Adipocyte (in vitro differentiated cells): ENCODE measurements around the gene FAAP20.

ENCODE experiments used
- DNase-seq: peaks from one replicate; pipeline ENCODE4 v3.0.0-alpha.2; 2015; ENCODE audit warnings: low read depth
- H3K27me3 ChIP-seq: replicated peaks from 2 replicates; pipeline ENCODE4 v1.7.0; 2013; ENCODE audit warnings: mild to moderate bottlenecking, low read length, moderate library complexity; ENCODE audit not compliant: control insufficient read depth, insufficient read depth
- H3K36me3 ChIP-seq: 2 replicates; pipeline ENCODE4 v1.7.0; 2013; ENCODE audit warnings: low read length, mild to moderate bottlenecking, moderate library complexity; ENCODE audit not compliant: control insufficient read depth, insufficient read depth, severe bottlenecking
- H3K4me1 ChIP-seq: 2 replicates; pipeline ENCODE4 v1.7.0; 2013; ENCODE audit warnings: mild to moderate bottlenecking, low read length, moderate library complexity; ENCODE audit not compliant: control insufficient read depth, insufficient read depth
- H3K4me3 ChIP-seq: 2 replicates; pipeline ENCODE4 v1.7.0; 2013; ENCODE audit warnings: mild to moderate bottlenecking, low read length, moderate library complexity
- H3K9ac ChIP-seq: 2 replicates; pipeline ENCODE4 v1.7.0; 2013; ENCODE audit warnings: mild to moderate bottlenecking, low read length, moderate library complexity
- H3K9me3 ChIP-seq: 2 replicates; pipeline ENCODE4 v1.7.0; 2013; ENCODE audit warnings: mild to moderate bottlenecking, low read length, moderate library complexity; ENCODE audit not compliant: control insufficient read depth

Gene FAAP20

DNA sequence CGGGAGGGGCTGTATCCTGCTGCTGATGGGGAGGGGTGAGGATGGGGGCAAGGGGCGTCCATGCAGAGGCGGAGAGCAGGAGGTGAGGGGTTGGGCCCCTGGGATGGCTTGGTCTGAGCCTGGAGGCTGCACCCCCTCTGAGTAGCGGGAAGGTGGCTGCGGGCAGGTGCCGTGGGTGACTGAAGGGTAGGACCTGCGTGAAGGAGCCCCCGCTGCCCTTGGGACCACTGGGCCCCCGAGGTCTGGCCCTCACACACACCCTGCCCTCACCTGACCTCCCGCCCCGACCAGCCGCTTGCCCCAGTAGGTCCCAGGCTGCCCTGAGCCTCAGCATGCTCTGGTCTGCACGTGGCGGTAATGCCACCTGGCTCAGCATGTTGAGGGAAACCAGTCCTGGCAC, 20.8 kb upstream of the FAAP20 start:
- Histone ChIP-seq H3K9me3 (no peaks in the 10 kb centered on the region), H3K9ac (no peak overlapping the region), H3K4me1 (peaks cover 27% of the 10 kb centered on the region), H3K36me3 (no peaks in the 10 kb centered on the region), H3K27me3 (no peaks in the 10 kb centered on the region), H3K4me3 (no peak overlapping the region)
- DNase-seq: no peak

DNA sequence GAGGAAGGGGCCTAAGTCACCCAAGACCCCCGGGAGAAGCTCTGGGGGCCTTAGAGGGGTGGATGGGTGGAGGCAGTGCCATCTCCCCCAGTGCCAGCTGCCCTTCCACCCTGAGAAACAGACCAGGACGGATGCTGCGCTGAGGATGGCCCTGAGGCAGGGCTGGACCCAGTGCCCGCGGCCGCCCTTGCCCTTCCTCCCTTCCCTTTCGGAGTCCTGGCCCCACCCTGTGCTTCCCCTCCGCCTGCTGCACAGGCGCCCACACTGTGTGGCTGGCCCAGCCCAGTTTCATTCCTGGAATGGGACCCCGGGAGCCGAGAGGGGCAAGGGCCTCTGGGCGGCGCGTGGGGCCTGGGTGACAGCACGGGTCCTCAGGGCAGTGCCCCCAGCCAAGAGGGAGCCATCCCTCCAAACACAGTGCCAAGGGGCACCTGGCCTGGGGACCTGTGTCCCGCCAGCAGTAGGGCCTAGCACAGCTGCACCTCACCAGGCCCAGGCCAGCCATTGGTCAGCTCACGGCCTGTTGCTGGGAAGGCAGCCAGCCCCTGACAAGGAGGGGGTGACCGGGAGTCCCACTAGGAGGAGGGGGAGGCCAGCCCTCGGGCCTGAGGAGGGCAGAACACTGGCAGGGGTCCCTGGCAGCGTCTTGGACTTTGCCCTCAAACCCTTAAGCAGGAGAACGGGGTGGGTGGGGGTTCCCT, 20.1 kb upstream of the FAAP20 start:
- Histone ChIP-seq H3K4me3 (no peak overlapping the region), H3K9me3 (no peaks in the 10 kb centered on the region), H3K36me3 (no peaks in the 10 kb centered on the region), H3K4me1 (peaks cover 31% of the 10 kb centered on the region), H3K27me3 (no peaks in the 10 kb centered on the region), H3K9ac (peak overlapping the region; percentile 93)
- no peak for DNase-seq

DNA sequence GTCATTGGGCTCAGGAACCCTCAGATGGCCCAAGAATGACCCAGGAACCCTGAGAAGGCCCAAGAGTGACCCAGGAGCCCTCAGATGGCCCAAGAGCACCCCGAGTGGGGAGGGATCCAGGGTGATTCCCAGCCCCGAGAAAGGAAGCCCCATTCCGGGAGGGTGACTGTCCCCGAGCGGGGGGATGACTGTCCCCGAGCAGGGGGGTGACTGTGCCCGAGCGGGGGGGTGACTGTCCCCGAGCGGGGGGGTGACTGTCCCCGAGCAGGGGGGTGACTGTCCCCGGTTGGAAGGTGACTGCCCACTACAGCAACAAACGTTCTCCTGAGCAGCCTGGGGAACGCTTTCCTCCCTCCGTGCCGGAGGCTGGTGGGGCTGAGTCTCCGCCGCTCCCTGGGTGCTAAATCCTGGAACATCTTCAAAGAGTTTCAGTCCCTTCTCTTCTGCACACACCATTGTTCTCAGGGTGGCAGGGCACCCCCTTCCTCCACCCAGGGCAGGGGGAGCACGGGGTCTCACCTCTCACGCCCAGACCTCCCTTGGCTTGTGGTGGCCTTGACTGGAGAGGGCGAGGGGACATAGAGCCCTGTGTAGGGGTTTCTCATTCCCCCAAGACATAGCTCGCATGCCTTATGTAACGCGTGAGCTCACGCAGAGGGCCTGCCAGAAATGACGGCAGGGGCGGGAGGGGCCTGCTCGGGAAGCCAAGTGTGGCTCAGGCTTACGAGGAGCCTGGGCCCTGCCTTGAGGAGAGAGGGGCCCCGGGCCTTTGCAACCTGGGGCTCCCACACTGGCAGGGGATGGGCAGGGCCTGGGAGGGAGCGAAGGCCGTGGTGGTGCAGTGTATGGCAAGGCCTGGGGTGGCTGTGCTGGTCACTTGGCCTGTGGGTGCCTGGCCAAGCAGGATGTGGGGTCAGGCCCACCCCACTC, 19.3 kb upstream of the FAAP20 start:
- Histone ChIP-seq H3K4me3 (peak overlapping the region; percentile 74), H3K9me3 (no peaks in the 10 kb centered on the region), H3K4me1 (peaks cover 40% of the 10 kb centered on the region), H3K27me3 (no peaks in the 10 kb centered on the region), H3K36me3 (no peaks in the 10 kb centered on the region), H3K9ac (peak overlapping the region; percentile 93)
- peak; percentile 70 for DNase-seq

DNA sequence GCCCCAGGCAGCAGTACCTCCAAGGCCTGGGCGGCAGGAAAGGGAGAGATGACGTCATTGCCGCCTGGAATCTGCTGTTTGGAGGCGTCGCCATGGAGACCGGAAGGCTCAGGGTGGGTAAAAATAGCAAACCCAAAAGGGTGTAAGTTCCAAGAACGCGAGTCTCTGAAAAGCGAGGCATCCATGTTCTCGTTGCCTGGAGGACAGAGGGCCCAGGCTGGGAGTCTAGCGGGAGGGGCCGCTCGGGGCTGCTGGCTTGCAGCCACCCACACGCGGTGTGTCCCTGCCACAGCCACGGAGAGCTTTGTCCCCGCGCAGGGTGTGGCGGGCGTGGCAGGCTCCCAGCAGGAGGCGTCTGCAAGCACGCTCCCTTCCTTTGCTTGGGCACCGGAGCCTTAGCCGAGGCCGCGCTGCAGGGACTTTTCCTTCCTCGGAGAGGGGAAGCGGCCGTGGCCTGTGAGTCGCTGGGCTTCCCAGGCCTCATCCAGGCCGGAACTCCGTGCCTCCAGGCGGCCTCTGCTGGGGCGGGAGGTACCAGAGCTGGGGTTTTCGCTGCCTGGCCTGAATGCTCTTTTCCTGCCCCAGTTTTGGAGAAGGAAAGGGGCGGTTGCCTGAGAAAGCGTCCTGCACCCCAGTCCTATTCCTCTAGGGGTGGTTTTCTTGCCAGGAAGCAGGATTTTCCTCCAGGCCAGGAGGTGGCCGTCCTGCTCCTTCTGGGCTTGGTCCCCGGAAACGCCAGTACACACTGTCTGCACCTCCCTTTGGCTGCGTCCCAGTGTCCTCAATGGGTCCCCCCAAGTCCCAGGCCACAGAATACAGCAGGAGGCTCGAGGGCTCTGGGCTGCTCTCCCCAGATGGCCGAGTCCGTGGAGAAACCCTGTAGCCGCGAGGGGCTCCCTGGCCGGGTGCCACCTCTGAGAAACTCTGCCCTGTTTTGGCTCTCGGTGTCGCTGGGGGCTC, 18.2 kb upstream of the FAAP20 start:
- Histone ChIP-seq H3K27me3 (no peaks in the 10 kb centered on the region), H3K4me1 (peaks cover 50% of the 10 kb centered on the region), H3K9me3 (no peaks in the 10 kb centered on the region), H3K9ac (peak overlapping the region; percentile 93), H3K4me3 (peak overlapping the region; percentile 74), H3K36me3 (no peaks in the 10 kb centered on the region)
- DNase-seq: peak; percentile 96

DNA sequence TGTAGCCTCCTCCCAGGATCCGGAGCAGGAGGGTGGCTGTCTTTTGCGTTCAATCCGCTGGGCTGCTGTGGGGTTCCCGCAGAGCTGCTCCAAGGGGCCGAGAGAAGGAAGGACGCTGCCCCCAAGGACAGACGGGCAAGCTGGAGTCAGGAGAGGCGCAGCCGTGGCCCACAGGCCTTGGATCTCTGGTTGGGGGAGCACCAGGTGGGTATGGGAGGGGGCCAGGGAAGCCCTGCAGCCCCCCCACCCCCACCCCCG, 17.6 kb upstream of the FAAP20 start:
- DNase-seq: no peak
- peak overlapping the region; percentile 74 for H3K4me3 ChIP-seq
- H3K27me3 ChIP-seq: no peaks in the 10 kb centered on the region
- H3K4me1 ChIP-seq: peaks cover 56% of the 10 kb centered on the region
- no peaks in the 10 kb centered on the region for H3K9me3 ChIP-seq
- H3K36me3 ChIP-seq: no peaks in the 10 kb centered on the region
- H3K9ac ChIP-seq: peak overlapping the region; percentile 93

DNA sequence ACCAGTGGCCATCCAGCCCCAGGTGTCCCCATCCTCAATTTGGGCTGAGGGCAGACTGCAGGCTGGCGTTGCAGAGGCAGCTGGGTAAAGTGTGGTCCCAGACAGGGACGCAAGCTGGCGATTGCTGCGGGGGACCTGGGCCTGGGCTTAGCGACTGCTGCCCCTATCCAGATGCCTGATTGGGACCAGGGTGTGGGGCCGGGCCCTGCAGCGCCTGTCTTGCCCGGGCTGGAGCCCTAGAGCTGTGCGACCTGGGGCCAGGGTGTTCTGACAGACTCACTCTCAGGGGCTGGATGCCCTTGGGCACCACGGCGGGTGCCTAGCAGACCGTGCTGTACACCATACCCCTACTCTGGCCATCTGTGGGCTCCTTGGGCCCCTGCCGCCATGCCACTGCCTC, 16.2 kb upstream of the FAAP20 start:
- H3K4me1 ChIP-seq: peaks cover 67% of the 10 kb centered on the region
- H3K4me3 ChIP-seq: no peak overlapping the region
- DNase-seq: no peak
- no peaks in the 10 kb centered on the region for H3K27me3 ChIP-seq
- no peaks in the 10 kb centered on the region for H3K9me3 ChIP-seq
- no peaks in the 10 kb centered on the region for H3K36me3 ChIP-seq
- H3K9ac ChIP-seq: no peak overlapping the region

DNA sequence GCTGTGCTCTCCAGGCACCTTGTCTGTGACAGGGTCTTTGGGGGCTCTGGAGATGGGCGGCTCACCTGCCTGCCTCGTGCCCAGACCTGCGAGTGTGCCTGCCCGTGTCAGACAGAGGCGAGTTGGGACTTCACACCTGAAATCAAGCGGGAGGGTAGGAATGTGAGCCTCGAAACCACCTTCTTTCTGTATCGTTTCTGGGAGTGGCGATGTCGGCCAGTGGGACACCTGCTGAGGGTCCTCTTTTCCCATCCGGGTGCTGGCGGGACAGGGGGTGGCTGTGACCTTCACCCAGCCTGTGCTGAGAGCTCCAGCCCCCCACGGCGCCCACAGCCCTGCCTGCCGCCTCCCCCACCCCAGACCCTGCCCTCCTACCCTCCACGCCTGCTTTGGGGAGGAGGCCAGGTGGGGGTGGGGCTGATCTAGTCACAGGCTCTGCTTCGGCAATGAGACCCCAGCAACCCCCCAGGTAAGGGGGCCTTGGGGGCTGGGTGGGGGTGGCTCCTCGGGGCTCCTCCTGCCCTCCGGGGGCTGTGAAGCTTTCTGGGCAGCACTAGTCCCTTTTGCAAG, 15.6 kb upstream of the FAAP20 start:
- H3K4me1 ChIP-seq: peaks cover 71% of the 10 kb centered on the region
- H3K4me3 ChIP-seq: no peak overlapping the region
- H3K9ac ChIP-seq: no peak overlapping the region
- H3K9me3 ChIP-seq: no peaks in the 10 kb centered on the region
- DNase-seq: no peak
- H3K27me3 ChIP-seq: no peaks in the 10 kb centered on the region
- H3K36me3 ChIP-seq: no peaks in the 10 kb centered on the region

DNA sequence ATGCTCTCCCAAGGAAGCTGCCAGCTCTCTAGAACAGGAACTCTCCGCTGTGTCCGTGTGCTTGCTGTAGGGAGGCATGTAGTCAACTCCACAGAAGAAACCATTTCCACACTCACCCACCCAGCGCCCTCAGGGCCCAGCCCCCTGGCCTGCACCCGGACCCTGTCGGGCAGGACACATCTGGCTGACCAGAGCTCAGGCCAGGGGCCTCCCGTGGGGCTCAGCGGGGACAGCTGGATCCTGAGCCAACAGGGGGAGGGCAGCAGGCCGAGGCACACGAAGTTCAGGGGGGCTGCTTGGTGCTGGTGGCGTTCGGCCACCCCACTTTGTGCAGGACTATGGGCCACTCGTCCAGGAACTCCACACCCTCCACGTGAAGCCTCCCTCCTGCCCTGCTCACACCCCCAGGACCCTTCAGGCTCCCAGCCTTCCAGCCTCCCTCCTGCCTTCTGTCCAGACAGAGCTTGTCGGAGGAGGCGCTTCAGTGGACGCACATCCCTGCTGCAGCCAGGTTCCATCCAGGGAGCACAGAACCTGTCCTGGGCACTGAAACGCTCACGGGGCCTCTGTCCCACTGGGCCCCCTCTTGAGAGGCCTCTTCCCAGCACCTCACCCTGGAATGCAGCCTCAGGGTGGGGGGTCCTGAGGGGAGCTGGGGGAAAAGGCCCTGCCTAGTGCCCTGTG, 15.0 kb upstream of the FAAP20 start:
- H3K4me1 ChIP-seq: peaks cover 68% of the 10 kb centered on the region
- H3K9ac ChIP-seq: peak overlapping the region; percentile 88

DNA sequence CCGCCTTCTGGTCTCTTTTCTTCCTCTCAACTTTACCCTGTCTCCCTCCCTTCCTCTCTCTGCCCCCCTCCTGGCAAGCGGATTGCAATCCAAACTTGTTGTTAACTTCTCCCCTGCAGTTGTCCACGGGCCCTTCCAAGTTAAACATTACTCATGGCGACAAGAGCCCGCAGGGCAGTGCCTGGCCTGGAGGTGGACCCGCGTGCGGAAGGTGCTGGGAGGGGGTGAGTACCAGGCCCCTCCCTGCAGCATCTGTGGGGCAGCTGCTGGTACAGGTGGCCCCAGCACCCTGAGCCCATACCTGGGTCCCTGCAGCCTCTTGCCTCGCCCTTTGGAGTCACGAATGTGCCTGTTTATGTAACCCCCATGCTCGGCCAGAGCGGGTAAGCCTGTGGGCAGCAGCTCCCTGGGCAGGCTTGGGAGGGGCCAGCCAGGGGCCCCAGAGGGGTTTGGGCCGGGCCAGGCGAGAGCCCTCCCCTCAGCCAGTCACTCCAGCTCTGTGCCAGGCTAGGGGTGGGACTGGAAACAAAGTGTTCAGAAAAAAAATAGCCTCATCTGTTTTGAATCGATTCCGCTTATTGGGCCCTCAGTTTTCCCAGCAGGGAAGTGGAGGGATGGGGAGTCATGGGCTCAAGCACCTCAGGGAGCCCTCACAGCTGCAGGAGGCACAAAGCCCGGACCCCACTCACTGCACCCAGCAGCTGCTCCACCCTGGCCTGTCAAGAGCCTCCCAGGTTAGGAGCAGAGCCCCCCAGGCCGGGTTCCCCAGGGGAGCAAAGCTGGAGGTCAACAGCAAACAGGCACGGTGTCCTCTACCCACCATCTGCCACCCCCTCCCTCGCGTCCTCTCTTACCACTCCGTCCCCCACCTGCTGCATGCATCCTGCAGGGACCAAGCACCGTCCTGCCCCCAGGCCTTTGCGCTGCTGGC, 14.0 kb upstream of the FAAP20 start:
- Histone ChIP-seq H3K4me1 (peaks cover 65% of the 10 kb centered on the region), H3K36me3 (no peaks in the 10 kb centered on the region), H3K9ac (peak overlapping the region; percentile 88), H3K27me3 (no peaks in the 10 kb centered on the region), H3K9me3 (no peaks in the 10 kb centered on the region), H3K4me3 (peak overlapping the region; percentile 50)
- DNase-seq: peak; percentile 95

More for the DNA sequence above, 15.0 kb upstream of the FAAP20 start:
- H3K9me3 ChIP-seq: no peaks in the 10 kb centered on the region
- DNase-seq: peak; percentile 16
- H3K36me3 ChIP-seq: no peaks in the 10 kb centered on the region
- no peak overlapping the region for H3K4me3 ChIP-seq
- H3K27me3 ChIP-seq: no peaks in the 10 kb centered on the region
